ENCODE results near the gene CDK14.
A peak's percentile ranks its signal among the peaks of the same experiment; 100 is the strongest.

CDK14 gene

DNA sequence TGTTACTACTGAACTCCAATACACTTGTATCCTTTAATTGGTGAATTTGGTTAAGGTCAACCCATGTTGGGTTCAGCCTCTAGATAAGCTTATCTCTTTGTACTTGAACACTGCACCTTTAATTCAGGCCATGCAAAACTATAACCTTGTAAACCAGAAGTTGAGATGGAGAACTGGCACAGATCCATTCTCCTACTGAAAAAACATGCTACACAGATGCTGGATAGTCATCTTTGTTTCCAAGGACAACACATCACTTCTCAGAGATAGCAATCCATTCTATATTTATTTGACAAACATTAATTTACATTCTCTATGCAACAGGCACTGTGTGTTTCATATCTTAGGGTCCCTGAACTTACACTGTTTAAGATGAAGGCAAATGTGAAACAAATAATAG lies 2.9 kb upstream of the CDK14 start:
- Mint-ChIP-seq H3K9me3 (no peaks in the 10 kb centered on the region), H3K27ac (no peak overlapping the region), H3K4me1 (peaks cover 28% of the 10 kb centered on the region), H3K27me3 (ENCODE audit: low read depth) (peaks cover 14% of the 10 kb centered on the region), H3K36me3 (ENCODE audit: low read depth) (no peaks in the 10 kb centered on the region), H3K4me3 (peak overlapping the region in 1 of 3 experiments; percentile 81)
- TF ChIP-seq, protein P1, sequence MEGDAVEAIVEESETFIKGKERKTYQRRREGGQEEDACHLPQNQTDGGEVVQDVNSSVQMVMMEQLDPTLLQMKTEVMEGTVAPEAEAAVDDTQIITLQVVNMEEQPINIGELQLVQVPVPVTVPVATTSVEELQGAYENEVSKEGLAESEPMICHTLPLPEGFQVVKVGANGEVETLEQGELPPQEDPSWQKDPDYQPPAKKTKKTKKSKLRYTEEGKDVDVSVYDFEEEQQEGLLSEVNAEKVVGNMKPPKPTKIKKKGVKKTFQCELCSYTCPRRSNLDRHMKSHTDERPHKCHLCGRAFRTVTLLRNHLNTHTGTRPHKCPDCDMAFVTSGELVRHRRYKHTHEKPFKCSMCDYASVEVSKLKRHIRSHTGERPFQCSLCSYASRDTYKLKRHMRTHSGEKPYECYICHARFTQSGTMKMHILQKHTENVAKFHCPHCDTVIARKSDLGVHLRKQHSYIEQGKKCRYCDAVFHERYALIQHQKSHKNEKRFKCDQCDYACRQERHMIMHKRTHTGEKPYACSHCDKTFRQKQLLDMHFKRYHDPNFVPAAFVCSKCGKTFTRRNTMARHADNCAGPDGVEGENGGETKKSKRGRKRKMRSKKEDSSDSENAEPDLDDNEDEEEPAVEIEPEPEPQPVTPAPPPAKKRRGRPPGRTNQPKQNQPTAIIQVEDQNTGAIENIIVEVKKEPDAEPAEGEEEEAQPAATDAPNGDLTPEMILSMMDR (IDR thresholded peaks at IDR 0.05; ENCODE audit: unreplicated experiment in 3 of 3): no peak

DNA sequence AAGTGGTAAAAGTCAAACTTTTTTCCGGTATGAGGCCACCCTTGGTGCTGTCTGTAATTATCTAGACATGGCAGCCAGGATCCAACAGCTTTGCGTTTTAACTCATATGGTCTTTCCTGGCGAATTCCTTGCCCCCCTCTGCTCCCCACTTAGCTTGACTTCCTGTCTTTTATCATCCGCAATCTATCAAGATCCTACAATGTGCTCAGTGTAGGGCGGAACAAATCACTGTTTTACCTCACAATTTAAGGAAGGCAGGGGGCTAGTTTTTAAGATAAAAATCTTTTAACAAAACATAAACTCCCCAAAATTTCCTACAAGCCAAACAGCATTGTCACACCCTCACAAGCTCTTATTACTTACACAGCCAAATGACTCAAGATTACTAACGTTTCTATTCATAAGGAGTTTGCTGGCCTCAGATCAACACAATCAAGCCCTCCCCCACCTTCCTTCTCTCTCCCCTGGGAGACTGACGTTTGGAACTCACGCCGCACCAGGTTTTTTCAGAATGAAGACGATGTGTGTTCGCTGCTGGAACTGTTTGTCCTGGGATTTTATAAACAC lies 1.3 kb upstream of the CDK14 start:
- TF ChIP-seq, protein P1 (IDR thresholded peaks at IDR 0.05; ENCODE audit: unreplicated experiment in 3 of 3): no peak
- Mint-ChIP-seq H3K4me3 (peak overlapping the region; percentile 87 to 96 (median 93)), H3K27me3 (ENCODE audit: low read depth) (peaks cover 14% of the 10 kb centered on the region), H3K27ac (peak overlapping the region; percentile 92 to 98 (median 96)), H3K4me1 (peaks cover 38% of the 10 kb centered on the region), H3K9me3 (no peaks in the 10 kb centered on the region), H3K36me3 (ENCODE audit: low read depth) (no peaks in the 10 kb centered on the region)

DNA sequence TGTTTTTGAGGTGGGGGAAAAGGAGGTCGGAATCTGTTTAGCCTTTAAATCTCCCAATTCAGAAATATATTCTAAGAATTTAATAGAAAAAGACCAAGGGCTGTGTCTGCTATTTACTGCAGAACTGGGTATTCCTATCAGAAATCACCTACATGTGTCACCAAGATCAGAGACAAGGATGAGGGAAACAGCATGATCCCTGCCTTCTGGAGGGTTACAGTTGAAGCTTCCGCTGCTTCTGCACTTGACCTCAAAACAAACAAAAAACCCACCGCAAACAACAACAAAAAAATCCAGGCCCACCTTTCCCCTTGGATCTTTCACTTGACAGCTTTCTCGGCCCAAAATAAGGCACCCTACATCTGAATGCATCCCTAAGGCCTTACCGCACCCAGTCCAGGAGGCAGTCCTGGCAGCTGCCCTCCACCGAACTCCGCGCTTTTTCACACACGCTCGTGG lies 750 bp upstream of the CDK14 start:
- Mint-ChIP-seq H3K36me3 (ENCODE audit: low read depth) (no peaks in the 10 kb centered on the region), H3K4me1 (peaks cover 44% of the 10 kb centered on the region), H3K9me3 (no peaks in the 10 kb centered on the region), H3K27me3 (ENCODE audit: low read depth) (peaks cover 14% of the 10 kb centered on the region), H3K4me3 (peak overlapping the region; percentile 87 to 96 (median 93)), H3K27ac (peak overlapping the region; percentile 92 to 98 (median 96))
- TF ChIP-seq, protein P1 (IDR thresholded peaks at IDR 0.05; ENCODE audit: unreplicated experiment in 3 of 3): no peak

DNA sequence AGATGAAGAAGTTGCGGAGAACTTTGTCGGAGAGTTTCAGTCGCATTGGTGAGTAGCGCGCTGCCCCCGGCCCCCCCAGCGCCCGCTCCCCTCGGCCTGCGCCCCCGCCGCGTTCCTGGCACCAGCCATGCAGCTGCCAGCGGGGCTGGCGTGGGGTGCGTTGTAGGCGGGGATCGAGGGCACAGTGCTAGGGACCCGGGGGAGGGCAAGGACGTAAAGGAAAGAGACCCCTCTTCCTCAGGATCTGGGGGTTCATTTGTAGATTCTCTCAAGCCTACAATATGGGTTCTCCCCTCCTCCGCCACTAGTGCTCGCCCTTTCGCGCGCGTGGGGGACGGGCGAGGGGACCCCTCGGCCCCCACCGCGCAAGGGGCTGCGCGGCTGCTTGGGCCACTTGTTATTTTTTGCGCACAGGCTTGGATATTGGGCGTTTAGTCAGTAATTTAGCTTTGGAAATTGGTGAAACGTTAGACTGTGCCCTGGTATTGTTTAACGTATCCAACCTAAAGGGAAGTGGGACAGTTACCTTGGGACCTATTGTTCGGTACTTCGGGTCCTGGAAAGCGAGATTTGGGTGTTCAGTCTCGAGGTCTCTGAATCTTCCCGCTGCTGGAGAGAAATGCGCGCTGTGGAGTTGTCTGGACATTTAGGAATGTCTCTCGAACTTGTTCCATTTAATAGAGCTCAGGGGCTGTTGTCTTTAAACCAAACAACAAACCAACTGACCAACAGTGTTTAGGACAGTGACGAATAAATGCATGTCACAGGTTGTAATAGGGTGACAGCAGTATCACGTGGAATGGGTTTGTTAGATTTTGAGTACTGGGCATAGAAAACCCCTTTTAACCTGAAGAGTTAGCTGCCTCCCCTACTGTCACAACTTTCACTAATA lies 796 bp downstream of the CDK14 start:
- TF ChIP-seq, protein P1 (IDR thresholded peaks at IDR 0.05; ENCODE audit: unreplicated experiment in 3 of 3): no peak
- H3K36me3 Mint-ChIP-seq (ENCODE audit: low read depth): no peaks in the 10 kb centered on the region
- H3K27me3 Mint-ChIP-seq (ENCODE audit: low read depth): peaks cover 11% of the 10 kb centered on the region
- peaks cover 53% of the 10 kb centered on the region for H3K4me1 Mint-ChIP-seq
- no peaks in the 10 kb centered on the region for H3K9me3 Mint-ChIP-seq
- peak overlapping the region; percentile 29 to 95 (median 95) for H3K27ac Mint-ChIP-seq
- peak overlapping the region; percentile 95 to 97 (median 97) for H3K4me3 Mint-ChIP-seq

- H3K27ac Mint-ChIP-seq: peak overlapping the region; percentile 29 to 95 (median 95)
- TF ChIP-seq, protein P1 (IDR thresholded peaks at IDR 0.05; ENCODE audit: unreplicated experiment in 3 of 3): no peak
- peaks cover 6% of the 10 kb centered on the region for H3K27me3 Mint-ChIP-seq (ENCODE audit: low read depth)
- peak overlapping the region; percentile 95 to 97 (median 97) for H3K4me3 Mint-ChIP-seq
- no peaks in the 10 kb centered on the region for H3K9me3 Mint-ChIP-seq
- H3K4me1 Mint-ChIP-seq: peaks cover 54% of the 10 kb centered on the region
- H3K36me3 Mint-ChIP-seq (ENCODE audit: low read depth): no peaks in the 10 kb centered on the region
Measured at GRCh38 chr7:90597563-90598253, 1.6 kb downstream of the CDK14 start.

Measured in nephron (organoid).